Neural cell (in vitro differentiated cells): ENCODE results near the gene VGLL2.

ENCODE experiments used
- CTCF ChIP-seq: fragments of 450-650 bp; IDR thresholded peaks from 2 replicates; pipeline ENCODE4 v1.5.1; 2014; ENCODE audit warnings: antibody characterized with exemption, mild to moderate bottlenecking, moderate library complexity; ENCODE audit not compliant: poor library complexity, severe bottlenecking
- EP300 ChIP-seq: fragments of 450-650 bp; conservative IDR thresholded peaks from 2 replicates; pipeline ENCODE4 v1.6.1; 2014; ENCODE audit warnings: antibody characterized with exemption, mild to moderate bottlenecking, moderate library complexity; ENCODE audit not compliant: poor library complexity, severe bottlenecking
- EZH2 ChIP-seq: fragments of 200-600, 300-800 bp; shearing (Covaris generic), sonication (generic); IDR thresholded peaks from 2 replicates; pipeline ENCODE4 v1.6.1; 2014; ENCODE audit warnings: antibody characterized with exemption, low read length, borderline replicate concordance, mild to moderate bottlenecking; ENCODE audit not compliant: insufficient read depth, poor library complexity, severe bottlenecking
- POLR2AphosphoS5 ChIP-seq: IDR thresholded peaks from 2 replicates; pipeline ENCODE4 v1.6.1; 2012

- no peak for TF ChIP-seq EZH2
- TF ChIP-seq CTCF: no peak
- TF ChIP-seq POLR2AphosphoS5: no peak
- no peak for TF ChIP-seq EP300
These were observed 33.9 kb upstream of the VGLL2 start for GRCh38 chr6:117231466-117231865.
